Fibroblast of lung (primary cell): ENCODE results near the gene NPAT. TPM values are rescaled to one million over a fixed set of nuclear protein-coding genes. Genes with fewer than 3 reads are reported as not detected.

Experiments
- DNase-seq, 2 donors: peaks; one replicate each; pipeline versions ENCODE4 v3.0.0 to v3.0.0-alpha.2; 2010; ENCODE audit warnings: low read depth in 2 of 2
- H2AFZ ChIP-seq: 2 replicates; pipeline ENCODE4 v1.5.1; 2012; ENCODE audit warnings: low read length, control low read depth, inconsistent platforms
- H3K27ac ChIP-seq: 2 replicates; pipeline ENCODE4 v1.5.1; 2011; ENCODE audit warnings: low read length, control low read depth; ENCODE audit not compliant: insufficient read depth
- H3K27me3 ChIP-seq: 2 replicates; pipeline ENCODE4 v1.5.1; 2011; ENCODE audit warnings: mild to moderate bottlenecking, low read length; ENCODE audit not compliant: control insufficient read depth, insufficient read depth
- H3K36me3 ChIP-seq: 2 replicates; pipeline ENCODE4 v1.5.1; 2011; ENCODE audit warnings: low read length; ENCODE audit not compliant: control insufficient read depth, insufficient read depth
- H3K4me1 ChIP-seq: 2 replicates; pipeline ENCODE4 v1.5.1; 2011; ENCODE audit warnings: low read length; ENCODE audit not compliant: control insufficient read depth, insufficient read depth; ENCODE audit errors: extremely low read depth
- H3K4me2 ChIP-seq: 2 replicates; pipeline ENCODE4 v1.5.1; 2011; ENCODE audit warnings: low read length, control low read depth; ENCODE audit not compliant: insufficient read depth; ENCODE audit errors: extremely low read depth
- H3K4me3 ChIP-seq, 4 experiments: fragments of 200-600 bp in 1 of 4; sonication (generic) in 1 of 4; replicated peaks in 1 of 4; 2 replicates each; pipeline ENCODE4 v1.5.1; 2011 to 2016; ENCODE audit warnings: low read length in 4 of 4, low read depth in 3 of 4, mild to moderate bottlenecking in 3 of 4, control low read depth in 2 of 4, inconsistent platforms in 1 of 4, mixed read lengths in 1 of 4; ENCODE audit not compliant: insufficient read depth in 1 of 4; ENCODE audit errors: control extremely low read depth in 1 of 4
- H3K79me2 ChIP-seq: 2 replicates; pipeline ENCODE4 v1.5.1; 2012; ENCODE audit warnings: mild to moderate bottlenecking, low read length, inconsistent platforms; ENCODE audit not compliant: control insufficient read depth, insufficient read depth
- H3K9ac ChIP-seq: 2 replicates; pipeline ENCODE4 v1.5.1; 2011; ENCODE audit warnings: mild to moderate bottlenecking, low read length, control low read depth; ENCODE audit not compliant: insufficient read depth
- H3K9me3 ChIP-seq: 2 replicates; pipeline ENCODE4 v1.5.1; 2012; ENCODE audit warnings: low read depth, low read length; ENCODE audit not compliant: control insufficient read depth, insufficient read depth
- H4K20me1 ChIP-seq: 2 replicates; pipeline ENCODE4 v1.5.1; 2011; ENCODE audit warnings: low read length; ENCODE audit not compliant: control insufficient read depth, insufficient read depth; ENCODE audit errors: extremely low read depth
- EZH2 ChIP-seq: IDR thresholded peaks from 2 replicates; pipeline ENCODE4 v1.5.1; 2012; ENCODE audit warnings: low read length, control low read depth, mild to moderate bottlenecking; ENCODE audit errors: missing control alignments
- polyA plus RNA-seq, 2 donors: library from polyadenylated mRNA; depleted of rRNA in 1 of 2; stranded (reverse) in 1 of 2; unstranded in 1 of 2; fragments of >200 nt; gene quantifications; 2 replicates each; pipeline ENCODE4 v1.2.1, GENCODE V29; 2011 to 2012; ENCODE audit warnings: missing spikeins in 1 of 2
- total RNA-seq: library from RNA; depleted of rRNA; stranded (reverse); fragments of >200 nt; gene quantifications from 2 replicates; pipeline ENCODE4 v1.2.1, GENCODE V29; 2014
- TF ChIP-seq, protein P1 (sequence below), 2 donors: IDR thresholded peaks in 1 of 2; conservative IDR thresholded peaks in 1 of 2; 1 replicate in 1 of 2; 2 replicates in 1 of 2; pipeline ENCODE4 v1.5.1; 2011 to 2012; ENCODE audit warnings: low read length in 2 of 2, control low read depth in 1 of 2, inconsistent platforms in 1 of 2, low read depth in 1 of 2, mild to moderate bottlenecking in 1 of 2

NPAT gene
- total and polyA plus RNA-seq, 2 donors (not counting 1 experiment from before 2014, with no cell fraction given) = 10.9 to 12.7 TPM

- Histone ChIP-seq H3K79me2 (peaks cover 3% of the 10 kb centered on the region), H3K27me3 (no peaks in the 10 kb centered on the region), H3K4me2 (no peak overlapping the region), H2AFZ (no peak overlapping the region), H3K36me3 (no peaks in the 10 kb centered on the region), H3K9ac (no peak overlapping the region), H3K4me3 (no peak overlapping the region), H3K27ac (no peak overlapping the region), H4K20me1 (no peaks in the 10 kb centered on the region), H3K4me1 (peaks cover 2% of the 10 kb centered on the region), H3K9me3 (no peaks in the 10 kb centered on the region)
- no peak for DNase-seq
- TF ChIP-seq, protein P1, sequence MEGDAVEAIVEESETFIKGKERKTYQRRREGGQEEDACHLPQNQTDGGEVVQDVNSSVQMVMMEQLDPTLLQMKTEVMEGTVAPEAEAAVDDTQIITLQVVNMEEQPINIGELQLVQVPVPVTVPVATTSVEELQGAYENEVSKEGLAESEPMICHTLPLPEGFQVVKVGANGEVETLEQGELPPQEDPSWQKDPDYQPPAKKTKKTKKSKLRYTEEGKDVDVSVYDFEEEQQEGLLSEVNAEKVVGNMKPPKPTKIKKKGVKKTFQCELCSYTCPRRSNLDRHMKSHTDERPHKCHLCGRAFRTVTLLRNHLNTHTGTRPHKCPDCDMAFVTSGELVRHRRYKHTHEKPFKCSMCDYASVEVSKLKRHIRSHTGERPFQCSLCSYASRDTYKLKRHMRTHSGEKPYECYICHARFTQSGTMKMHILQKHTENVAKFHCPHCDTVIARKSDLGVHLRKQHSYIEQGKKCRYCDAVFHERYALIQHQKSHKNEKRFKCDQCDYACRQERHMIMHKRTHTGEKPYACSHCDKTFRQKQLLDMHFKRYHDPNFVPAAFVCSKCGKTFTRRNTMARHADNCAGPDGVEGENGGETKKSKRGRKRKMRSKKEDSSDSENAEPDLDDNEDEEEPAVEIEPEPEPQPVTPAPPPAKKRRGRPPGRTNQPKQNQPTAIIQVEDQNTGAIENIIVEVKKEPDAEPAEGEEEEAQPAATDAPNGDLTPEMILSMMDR (conservative IDR thresholded peaks at IDR 0.05 in 1 of 2, IDR thresholded peaks at IDR 0.05 in 1 of 2; ENCODE audit: low read depth in 1 of 2, low read length in 2 of 2) = no peak
- no peak for TF ChIP-seq EZH2
Observed at GRCh38 chr11:108131993-108132392, 90.4 kb downstream of the NPAT start.

DNA sequence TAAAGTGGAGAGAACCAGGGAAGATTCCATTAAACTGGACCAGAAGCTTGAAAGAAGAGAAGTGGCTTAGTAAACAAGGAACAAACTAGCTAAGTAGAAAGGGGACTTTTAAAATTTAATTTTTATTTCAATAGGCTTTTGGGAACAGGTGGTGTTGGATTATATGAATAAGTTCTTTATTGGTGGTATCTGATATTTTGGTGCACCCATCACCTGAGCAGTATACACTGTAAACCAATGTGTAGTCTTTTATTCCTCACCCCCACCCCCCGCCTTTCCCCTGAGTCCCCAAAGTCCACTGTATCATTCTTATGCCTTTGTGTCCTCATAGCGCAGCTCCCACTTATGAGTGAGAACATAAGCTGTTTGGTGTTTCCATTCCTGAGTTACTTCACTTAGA, 93.7 kb downstream of the NPAT start:
- peaks cover 23% of the 10 kb centered on the region for H3K79me2 ChIP-seq

GRCh38 chr11:108125096-108125495, 97.3 kb downstream of the NPAT start:
- TF ChIP-seq, protein P1 (conservative IDR thresholded peaks at IDR 0.05 in 1 of 2, IDR thresholded peaks at IDR 0.05 in 1 of 2; ENCODE audit: low read depth in 1 of 2, low read length in 2 of 2) = no peak
- no peak for TF ChIP-seq EZH2
- no peaks in the 10 kb centered on the region for H3K9me3 ChIP-seq
- no peaks in the 10 kb centered on the region for H4K20me1 ChIP-seq
- H3K4me2 ChIP-seq = no peak overlapping the region
- no peaks in the 10 kb centered on the region for H3K36me3 ChIP-seq
- H3K27me3 ChIP-seq = no peaks in the 10 kb centered on the region
- H3K4me1 ChIP-seq = no peaks in the 10 kb centered on the region
- no peak overlapping the region for H3K27ac ChIP-seq
- no peak overlapping the region for H3K4me3 ChIP-seq
- H2AFZ ChIP-seq = no peak overlapping the region
- peaks cover 33% of the 10 kb centered on the region for H3K79me2 ChIP-seq
- H3K9ac ChIP-seq = no peak overlapping the region
- no peak for DNase-seq

More for the DNA sequence above, 93.7 kb downstream of the NPAT start:
- Histone ChIP-seq H3K27me3 (no peaks in the 10 kb centered on the region), H3K9me3 (no peaks in the 10 kb centered on the region), H3K4me2 (no peak overlapping the region), H3K4me3 (no peak overlapping the region), H3K27ac (no peak overlapping the region), H4K20me1 (no peaks in the 10 kb centered on the region), H3K36me3 (no peaks in the 10 kb centered on the region), H3K9ac (no peak overlapping the region), H3K4me1 (no peaks in the 10 kb centered on the region), H2AFZ (no peak overlapping the region)
- TF ChIP-seq, protein P1 (conservative IDR thresholded peaks at IDR 0.05 in 1 of 2, IDR thresholded peaks at IDR 0.05 in 1 of 2; ENCODE audit: low read depth in 1 of 2, low read length in 2 of 2) = no peak
- TF ChIP-seq EZH2 = no peak
- DNase-seq = no peak
